GM18868 (cell line): Measurements from ENCODE around the gene IL18RAP.

Experiments
- ATAC-seq: cut with Tn5 transposase; IDR thresholded peaks from one replicate; pipeline ENCODE4 v1.9.1; 2021; ENCODE audit warnings: mild to moderate bottlenecking, moderate library complexity; ENCODE audit not compliant: unreplicated experiment

Gene IL18RAP

DNA sequence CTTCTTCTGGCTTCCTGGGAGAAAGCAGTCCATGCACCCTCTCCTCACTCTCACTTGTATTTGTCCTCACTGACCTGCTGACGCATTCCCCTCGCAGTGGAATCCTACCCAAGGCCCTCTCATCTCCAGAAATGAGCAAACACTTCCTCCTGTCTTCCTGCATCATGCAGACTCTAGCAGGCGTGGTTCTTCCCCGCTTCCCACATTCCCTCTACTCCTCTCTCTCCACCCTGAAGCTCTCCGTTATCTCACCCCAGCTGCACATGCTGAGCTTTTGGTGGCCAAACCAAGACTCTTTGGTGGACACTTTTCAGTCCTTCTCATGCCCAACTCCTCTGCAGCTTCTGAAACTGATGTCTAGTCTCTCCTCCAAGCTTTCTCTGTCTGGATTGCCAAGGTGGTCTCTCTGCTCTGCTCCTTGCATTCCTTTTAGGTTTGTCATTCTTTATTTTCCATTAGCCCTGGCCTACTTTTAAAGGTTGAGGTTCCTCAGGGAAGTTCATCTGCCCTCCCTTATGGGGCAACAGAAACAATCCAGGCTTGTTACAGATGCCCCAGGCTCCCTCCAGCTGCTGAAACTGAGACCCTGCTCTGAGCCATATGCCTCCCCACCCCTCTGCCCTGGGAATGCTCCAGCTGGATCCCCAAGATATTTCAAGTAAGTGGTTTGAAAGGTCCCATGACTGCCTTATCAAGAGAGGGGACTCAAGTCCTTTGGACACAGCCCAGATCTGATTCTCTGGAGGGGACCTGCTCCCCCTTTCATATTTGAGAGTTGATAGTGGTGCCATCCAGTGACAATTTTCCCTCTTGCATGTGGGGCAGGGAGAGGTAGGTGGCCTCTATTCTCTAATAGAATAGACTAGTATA lies 835 bp upstream of the IL18RAP start:
- no peak for ATAC-seq

DNA sequence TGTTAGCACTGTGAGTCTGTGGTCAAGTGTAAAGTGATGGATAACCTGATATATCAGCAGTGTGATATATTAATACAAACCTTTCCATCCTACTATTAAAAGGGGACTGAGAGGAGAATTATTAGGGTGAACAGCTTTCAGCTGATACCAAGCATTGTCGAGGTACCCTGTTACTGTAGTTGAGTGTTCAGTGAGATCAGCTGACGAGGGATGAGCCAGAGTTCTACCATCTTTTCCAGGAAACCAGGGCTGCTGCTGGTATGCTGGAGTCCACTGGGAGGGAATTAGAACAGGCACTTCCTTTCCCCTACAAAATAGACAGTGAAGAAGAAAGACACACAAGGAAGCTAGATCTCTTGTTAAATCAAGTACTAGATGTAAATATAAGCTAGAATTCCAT lies 408 bp downstream of the IL18RAP start:
- ATAC-seq = no peak

DNA sequence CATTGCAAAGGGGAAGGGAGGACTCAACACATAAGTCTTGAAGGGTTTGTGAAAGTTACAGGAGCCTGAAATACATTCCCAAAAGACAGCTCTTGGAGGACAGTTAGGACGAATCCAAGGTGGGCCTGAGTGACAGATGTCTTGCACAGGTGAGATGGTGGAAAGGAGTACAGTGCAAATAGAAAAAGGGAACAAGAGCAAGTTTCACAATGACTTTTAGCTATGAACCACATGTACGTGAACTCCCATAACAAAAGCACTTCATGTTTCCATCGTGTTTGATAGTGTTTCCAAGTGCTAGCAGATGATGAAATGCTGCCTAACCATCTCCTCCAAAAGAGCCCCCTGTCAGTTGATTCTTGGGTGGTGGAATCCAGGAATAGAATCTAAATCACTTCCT lies 1.8 kb downstream of the IL18RAP start:
- peak; percentile 95 for ATAC-seq

DNA sequence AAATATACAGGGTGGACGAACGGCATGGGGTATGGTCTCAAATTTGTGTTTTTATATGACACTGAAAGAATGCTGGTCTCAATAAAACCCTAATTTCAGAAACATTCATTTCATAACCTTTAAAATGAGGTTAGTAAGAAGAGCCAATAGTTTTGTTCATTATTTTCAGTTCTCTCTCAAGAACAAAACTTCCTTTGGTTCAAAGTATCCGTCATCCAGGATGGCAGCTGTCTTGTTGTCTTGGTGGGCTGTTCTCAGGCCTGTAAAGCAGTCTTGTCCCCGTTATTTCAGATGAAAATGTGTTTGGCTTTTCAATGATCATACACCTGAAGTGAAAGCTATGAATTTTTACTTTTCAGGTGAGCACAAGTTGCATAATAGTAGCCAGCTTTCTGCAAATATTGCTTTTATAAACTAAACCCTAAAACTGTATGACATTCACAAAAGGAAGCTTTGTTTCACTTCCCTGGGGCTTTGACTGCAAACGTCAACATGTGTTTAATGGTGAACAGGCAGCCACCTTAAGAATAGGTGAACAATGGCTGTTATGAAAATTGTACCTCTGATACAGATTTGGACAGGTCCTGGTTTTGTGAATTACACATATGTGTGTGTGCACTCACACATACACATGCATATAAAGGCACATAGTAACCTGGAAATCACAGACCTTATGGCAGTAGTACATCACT lies 2.6 kb downstream of the IL18RAP start:
- peak; percentile 29 for ATAC-seq

DNA sequence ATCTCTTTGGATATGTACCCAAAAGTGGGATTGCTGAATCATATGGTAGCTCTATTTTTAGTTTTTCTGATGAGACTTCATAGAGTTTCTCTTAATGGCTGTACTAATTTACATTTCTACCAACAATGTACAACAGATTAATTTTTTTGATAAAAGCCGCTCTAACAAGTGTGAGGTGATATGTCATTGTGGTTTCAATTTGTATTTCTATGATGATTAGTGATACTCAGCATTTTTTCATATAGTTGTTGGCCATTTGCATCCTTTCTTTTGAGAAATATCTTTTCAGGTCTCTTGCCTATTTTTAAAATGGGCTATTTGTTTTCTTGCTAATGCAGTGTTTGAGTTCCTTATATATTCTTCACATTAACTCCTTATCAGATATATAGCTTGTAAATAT lies 4.3 kb downstream of the IL18RAP start:
- ATAC-seq = no peak

DNA sequence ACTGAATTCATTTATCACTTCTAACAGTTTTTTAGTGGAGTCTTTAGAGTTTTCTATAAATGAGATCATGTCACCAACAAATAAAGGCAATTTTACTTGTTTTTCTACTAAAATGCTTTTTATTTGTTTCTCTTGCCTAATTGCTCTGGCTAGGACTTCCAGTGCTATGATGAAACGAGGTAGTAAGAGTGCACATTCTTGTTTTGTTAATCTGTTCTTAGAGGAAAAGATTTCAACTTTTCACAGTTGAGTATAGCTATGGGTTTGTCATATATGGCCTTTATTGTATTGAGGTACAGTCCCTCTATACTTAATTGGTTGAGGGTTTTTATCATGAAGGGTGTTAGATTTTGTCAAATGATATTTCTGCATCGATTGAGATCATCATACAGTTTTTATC lies 5.6 kb downstream of the IL18RAP start:
- no peak for ATAC-seq

DNA sequence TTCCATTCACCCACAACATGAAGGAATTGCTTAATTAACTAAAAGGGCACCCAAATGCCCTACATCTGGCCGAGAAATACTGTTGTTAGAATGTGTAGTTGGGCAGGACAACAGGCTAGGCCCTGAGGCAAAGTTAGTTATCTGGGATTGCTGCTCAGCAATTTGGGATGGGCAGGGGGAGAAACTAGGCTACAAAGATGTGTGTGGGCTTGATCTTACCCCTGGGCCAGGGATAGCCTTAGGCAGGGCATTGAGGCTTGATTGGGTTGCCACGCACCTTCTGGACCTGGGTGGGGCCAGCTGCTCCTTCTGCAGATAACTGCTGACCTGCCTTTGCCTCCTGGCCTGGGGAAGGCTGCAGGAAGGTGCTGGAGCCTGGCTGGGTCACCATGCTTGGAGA lies 9.4 kb downstream of the IL18RAP start:
- no peak for ATAC-seq

DNA sequence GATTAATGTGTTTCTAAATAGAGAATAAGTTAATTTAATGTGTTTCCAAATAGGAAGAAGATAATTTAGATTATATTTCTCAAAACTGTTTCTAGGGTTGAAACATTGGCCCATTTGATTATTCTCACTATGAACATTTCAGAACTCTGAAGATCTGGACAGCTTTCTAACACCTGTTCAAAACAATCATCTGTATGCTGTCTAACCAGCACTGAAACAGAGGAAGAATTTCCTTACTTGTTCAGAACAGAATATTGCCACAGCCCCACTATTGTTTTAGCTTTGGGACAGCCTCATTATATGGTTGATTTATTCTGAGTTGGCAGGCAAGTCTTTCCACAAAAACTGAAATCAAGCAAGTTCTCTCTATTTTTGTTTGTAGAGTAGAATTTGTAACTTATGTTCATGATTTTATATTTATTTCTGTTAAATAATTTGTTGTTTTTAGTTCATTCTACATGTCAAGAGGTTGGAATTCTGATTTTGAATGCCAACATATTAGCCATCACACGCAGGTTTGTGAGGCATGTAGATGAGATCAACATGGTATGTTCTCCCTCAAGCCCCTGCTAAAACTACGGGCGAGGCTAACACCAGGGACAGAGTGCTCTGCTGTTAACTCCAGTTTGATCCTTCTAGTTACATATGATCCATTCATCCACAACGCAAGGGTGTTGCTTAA lies 11.2 kb downstream of the IL18RAP start:
- no peak for ATAC-seq

DNA sequence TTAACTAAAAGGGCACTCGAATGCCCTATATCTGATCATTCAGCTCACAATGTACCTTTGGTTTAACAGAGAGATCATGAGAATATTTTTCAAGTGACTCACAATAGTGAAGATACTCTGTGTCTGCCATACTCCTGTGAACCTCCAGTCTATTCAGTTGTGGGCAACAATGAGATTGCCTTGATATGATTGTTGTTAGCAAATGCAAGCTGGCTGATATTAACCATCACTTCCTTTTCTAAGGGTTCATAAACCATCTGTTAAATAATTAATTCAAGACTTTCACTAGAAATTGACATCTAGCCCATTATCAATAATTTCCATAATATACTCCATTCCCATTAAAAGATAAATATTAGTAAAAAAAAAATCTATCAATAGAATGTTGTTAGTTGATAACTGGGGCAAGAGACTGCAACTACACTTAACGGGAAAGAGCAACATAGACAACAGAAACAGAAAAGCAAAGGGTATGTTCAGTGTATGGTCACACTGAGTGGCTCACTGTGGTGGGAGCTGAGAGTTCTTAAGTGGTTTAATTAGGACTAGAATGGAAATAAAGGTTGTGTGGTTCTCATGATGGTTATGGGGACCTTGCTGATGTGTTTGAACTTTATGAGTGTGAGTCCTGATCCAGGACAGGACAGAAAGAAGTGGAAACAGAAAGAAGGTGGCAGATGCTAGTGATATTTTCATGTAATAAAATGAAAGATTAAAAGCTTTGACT lies 11.9 kb downstream of the IL18RAP start:
- ATAC-seq = peak; percentile 62

DNA sequence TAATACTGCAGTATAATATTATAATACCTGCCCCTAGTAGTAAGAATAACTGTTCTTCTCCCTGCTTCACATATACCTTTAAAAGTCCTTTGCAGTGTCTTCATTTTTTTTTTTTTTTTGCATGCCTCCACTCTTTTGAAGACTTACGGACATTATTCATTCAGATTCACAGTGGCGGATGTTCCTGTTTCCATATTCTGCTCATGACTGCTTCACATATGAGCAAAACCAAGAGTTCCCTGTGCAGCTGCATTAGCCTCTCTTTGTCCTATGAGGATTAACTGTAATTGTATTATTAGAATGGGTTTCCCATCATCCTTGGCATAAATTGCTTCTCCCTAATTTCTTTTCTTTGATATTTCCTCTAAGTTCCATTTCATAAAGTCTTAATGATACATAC lies 12.8 kb downstream of the IL18RAP start:
- peak; percentile 27 for ATAC-seq

DNA sequence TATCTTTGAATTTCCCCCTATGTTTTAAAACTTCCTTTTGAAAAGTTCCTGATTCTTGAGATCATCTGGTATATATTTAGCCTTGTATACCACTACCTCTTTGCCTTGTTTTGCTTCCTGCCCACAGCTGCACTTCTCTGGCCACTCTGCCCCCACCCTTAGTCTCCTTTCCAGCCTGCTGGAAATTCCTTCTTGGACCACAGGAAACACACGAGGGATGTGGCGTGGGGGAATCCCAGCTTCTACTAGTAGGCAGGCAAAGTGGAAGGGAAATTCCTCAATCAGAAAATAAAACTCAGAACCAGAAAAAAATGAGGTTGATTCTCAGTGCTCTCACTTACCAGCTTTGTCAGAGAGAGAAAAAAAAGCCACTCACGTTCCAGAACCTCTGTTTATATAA lies 13.4 kb downstream of the IL18RAP start:
- peak; percentile 35 for ATAC-seq

DNA sequence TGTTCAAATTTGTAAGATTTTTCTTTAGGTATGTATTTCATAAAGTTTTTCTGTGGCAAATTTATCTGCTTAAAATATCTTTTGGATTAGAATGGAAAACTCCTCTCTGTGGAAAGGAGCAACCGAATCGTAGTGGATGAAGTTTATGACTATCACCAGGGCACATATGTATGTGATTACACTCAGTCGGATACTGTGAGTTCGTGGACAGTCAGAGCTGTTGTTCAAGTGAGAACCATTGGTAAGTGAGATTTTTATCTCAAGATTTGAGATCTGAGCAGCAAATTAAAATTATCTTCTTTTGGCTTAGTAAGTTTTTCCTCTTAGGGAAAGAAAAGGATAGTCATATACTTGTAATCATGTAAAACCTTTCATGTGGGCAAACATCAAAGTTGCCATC lies 14.2 kb downstream of the IL18RAP start:
- no peak for ATAC-seq

DNA sequence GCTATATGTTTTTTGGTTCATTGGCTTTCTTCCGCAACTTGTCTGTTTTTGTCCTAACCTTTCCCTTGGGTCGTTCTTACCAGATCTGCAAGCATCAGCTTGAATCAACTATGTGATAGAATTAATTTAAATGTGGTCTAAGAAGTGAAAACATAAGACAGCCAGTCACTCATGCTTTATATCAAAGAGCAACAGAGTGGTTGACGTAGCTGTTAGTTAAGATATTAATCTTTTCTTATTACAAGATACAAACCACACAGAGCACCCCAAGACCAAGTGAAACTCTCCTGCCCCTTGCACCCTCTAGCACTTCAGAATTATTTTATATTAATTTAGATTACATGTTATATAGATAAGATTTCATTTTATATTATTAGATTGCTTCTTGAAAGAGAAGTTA lies 15.2 kb downstream of the IL18RAP start:
- ATAC-seq = no peak

DNA sequence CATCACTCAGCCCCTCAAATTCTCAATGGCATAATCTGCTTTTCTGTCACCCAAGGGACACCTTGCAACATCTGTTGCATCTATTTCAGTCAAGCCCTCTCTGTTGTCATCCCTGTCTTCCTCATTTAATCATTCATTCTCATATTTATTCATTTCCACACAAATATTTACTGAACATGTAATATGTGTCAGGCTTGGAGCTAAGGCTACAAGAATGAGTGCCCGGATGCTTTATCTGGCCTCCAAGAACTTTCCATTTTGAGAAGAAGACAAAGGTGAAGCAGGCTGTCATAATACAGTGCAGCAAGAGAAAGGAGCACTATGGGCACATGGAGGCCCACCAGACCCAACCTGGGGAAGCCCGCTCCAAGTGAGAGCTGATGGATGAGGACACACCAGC lies 15.6 kb downstream of the IL18RAP start:
- ATAC-seq = no peak

DNA sequence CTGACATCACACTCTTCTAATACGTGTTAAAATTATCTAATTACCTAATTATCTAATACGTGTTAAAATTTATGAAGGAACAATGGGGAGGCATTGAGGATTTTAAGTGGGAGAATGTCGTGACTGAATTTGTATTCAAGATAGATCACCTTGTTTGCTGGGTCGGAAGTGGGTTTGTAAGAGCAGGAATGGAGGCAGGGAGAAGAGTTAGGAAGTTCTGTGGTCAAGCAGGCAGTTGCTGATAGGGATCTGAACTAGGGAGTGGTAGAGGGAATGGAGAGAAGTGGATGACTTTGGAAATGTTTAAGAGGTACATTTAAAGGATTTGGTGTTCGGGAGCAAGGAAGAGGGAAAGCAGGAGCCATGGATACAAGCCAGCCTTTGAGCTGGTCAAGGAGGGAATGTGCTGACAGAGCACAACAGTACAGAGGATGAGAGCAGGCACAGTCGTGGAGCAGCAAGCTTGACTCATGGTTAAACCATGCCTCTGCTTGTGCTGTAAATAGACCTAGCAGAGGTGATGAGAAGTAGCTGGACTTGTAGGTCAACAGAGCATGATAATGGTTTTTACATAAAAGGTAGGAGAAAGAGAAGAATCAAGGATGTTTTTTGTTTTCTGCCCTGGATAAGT lies 16.2 kb downstream of the IL18RAP start:
- ATAC-seq = no peak

DNA sequence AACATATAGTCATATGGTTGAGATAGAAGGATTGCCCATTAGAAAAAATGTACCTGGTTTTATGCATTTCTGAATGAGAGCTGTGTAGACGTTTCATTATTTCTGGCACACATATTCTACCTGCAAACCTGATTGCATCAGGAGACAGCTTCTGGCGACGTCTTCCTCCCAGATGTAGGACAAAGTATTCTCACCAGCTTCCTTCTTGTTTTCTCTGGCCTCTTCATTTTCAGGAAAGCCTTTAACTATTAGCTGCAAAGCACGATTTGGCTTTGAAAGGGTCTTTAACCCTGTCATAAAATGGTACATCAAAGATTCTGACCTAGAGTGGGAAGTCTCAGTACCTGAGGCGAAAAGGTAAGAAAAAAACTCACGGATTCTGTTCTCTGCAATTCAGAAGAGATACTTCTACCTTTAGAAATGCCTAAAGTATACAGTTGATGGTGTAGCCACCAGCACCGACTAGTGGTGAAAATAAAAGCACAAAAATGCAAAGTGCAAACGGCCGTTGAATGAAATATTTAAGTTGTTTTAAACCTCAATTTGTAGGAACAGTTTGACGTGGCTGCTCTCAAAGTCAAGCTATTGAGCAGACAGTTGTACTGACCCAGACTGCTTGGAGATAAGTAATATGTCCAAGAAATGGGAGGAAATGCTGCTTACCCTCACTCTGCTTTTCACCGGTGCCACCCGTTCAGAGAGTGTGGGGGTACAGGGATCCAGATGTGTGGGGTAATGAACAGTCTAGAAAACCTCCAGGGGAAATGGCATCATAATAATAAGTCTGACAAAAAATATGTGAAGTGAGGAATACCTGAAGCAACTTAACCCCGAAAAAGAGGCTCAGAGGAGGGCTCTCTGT lies 20.2 kb downstream of the IL18RAP start:
- peak; percentile 79 for ATAC-seq

DNA sequence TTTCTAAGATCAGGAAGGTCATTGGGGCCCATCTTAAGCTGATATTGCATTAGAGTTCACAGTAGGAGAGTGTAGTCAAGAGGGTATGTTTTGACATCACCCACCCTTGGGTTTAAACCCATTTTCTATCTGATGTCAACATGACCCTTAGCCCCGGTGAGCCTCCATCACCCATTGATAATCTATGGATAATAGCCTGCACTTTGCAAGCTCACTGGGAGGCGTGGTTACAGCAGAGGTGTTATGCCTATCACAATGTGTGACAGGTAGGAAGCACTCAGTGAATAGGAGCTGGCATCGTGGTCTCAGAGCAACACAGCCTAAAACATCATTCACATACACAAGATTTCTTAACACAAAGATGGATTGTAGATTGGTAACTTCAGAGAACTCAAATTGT lies 21.3 kb downstream of the IL18RAP start:
- no peak for ATAC-seq

DNA sequence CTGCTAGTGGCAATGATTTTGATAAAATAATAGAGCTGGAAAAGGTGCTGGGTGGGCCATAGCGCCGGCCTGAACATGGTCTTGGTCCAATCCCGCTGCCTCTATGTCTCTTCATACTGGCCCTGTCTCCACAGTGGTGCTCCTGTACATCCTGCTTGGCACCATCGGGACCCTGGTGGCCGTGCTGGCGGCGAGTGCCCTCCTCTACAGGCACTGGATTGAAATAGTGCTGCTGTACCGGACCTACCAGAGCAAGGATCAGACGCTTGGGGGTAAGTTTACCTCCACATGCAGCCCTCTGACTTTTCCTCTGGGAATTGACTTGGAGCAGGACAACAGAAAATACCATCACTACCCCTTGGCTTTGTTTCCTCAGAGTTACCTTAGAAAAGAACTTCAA lies 24.0 kb downstream of the IL18RAP start:
- no peak for ATAC-seq

DNA sequence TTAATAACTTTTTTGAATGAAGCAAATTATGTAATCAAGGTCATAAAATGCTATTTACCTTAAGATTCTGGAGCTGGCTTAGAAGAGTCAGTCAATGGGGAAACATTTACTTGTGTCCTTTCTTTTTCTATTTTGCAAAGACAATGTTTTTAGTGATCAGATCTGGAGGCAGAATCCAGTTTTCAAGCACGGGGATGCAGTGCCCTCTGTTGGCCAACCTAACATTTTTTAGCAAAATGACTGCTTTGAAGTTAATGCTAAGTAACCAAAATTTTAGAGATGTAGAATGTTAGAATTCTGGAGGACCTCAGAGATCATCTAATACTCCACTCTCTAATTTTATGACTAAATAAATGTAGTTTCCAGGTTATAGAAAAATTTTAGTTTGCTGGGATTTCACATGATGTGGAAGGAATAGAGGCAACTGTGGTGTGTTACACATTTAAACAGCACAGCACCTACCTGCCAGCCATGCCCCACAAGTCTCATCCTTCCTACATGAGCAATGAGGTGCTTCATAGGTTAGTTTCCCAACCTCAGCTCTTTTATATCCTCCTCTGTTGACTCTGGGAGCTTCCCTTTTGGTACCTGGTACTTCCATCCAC lies 26.5 kb downstream of the IL18RAP start:
- no peak for ATAC-seq
